Measurements from ENCODE around the gene ZNF396. TPM values are rescaled to one million over a fixed set of nuclear protein-coding genes. Genes with fewer than 3 reads are reported as not detected.

The ZNF396 gene
- total and polyA plus RNA-seq, 8 donors, result 2.4 to 3.9 (median 3.2) TPM

DNA sequence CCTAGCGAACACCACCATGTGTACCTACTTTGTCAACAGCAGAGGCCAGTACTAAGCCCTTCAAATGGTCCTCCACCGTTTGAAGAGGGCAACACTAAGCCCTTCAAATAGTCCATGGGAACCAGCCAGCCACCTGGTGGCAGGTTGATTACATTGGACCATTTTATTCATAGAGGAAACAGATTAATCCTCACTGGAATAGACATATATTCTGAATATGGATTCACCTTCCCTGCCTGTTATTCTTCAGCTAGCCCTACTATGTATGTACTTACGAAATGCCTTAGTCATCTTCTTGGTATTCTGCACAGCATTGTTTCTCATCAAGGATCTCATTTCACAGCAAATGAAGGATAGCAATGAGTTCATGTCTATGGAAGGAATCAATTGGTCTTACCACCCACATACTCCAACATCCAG lies 10.0 kb upstream of the ZNF396 start:
- intact Hi-C loops (cut with DNase I), result loop anchor here in 1 of 2 donors (10.0 kb wide), 1 partner anchor 558 kb away; no protein-coding TSS in a partner anchor
- DNase-seq (no peak), ATAC-seq (peak; percentile 75)
- Histone ChIP-seq H3K4me1 (no peaks in the 10 kb centered on the region), H3K36me3 (no peaks in the 10 kb centered on the region), H3K4me3 (no peak overlapping the region), H3K27me3 (no peaks in the 10 kb centered on the region), H3K27ac (no peak overlapping the region), H3K9me3 (no peaks in the 10 kb centered on the region)
- TF ChIP-seq, protein P1, sequence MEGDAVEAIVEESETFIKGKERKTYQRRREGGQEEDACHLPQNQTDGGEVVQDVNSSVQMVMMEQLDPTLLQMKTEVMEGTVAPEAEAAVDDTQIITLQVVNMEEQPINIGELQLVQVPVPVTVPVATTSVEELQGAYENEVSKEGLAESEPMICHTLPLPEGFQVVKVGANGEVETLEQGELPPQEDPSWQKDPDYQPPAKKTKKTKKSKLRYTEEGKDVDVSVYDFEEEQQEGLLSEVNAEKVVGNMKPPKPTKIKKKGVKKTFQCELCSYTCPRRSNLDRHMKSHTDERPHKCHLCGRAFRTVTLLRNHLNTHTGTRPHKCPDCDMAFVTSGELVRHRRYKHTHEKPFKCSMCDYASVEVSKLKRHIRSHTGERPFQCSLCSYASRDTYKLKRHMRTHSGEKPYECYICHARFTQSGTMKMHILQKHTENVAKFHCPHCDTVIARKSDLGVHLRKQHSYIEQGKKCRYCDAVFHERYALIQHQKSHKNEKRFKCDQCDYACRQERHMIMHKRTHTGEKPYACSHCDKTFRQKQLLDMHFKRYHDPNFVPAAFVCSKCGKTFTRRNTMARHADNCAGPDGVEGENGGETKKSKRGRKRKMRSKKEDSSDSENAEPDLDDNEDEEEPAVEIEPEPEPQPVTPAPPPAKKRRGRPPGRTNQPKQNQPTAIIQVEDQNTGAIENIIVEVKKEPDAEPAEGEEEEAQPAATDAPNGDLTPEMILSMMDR (IDR thresholded peaks at IDR 0.05), result no peak

DNA sequence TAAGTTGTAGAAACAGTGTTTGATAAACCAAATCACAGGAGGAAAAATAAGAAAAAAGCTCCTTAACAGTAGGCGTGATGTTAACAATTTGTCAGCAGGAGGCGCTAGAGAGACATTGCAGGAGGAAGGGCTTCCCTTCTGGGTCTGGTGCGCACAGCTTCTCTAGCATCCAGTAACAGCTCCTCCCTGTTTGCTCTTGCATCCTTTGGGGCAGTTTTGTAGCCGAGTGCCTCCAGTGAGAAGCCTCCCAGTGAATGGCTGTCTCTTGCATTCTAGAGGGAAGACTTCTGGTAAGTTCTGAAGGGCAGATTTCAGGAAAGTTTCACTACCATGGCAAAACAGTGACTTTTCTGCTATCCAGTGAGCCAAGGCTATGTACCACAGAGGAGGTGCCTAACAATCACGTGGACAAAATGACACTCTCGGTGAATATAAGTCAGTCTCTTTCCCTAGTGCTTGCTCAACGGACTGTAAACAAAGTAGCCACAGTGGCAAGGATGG lies 9.5 kb upstream of the ZNF396 start:
- no peaks in the 10 kb centered on the region for H3K9me3 ChIP-seq
- ATAC-seq (peak; percentile 94), DNase-seq (peak in 3 of 4 donors; percentile 58 to 81 (median 69))
- TF ChIP-seq, protein P1 (IDR thresholded peaks at IDR 0.05), result peak; percentile 72 to 80
- no peak overlapping the region for H3K27ac ChIP-seq
- H3K4me1 ChIP-seq, result no peaks in the 10 kb centered on the region
- no peaks in the 10 kb centered on the region for H3K36me3 ChIP-seq
- H3K4me3 ChIP-seq, result no peak overlapping the region
- intact Hi-C loops (cut with DNase I), result loop anchor here in 1 of 2 donors (10.0 kb wide), 1 partner anchor 558 kb away; no protein-coding TSS in a partner anchor
- no peaks in the 10 kb centered on the region for H3K27me3 ChIP-seq

DNA sequence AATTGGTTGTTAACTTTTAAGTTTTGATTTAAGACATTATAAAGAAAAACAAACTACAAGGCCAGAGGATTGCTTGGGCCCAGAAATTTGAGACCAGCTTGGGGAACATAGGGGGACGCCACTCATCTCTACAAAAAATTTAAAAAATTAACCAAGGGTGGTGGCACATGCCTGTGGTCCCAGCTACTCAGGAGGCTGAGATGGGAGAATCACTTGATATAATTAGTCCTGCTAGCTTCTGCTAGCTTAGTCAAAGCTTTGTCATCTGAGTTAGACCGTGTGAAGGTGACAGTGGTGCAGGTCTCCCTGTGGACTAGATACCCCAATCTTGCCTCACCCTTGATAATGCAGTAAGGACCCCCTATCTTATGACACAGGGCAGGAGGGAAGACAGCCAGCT lies 6.0 kb upstream of the ZNF396 start:
- H3K9me3 ChIP-seq, result no peaks in the 10 kb centered on the region
- intact Hi-C loops (cut with DNase I), result loop anchor here in 1 of 2 donors (10.0 kb wide), 1 partner anchor 562 kb away; no protein-coding TSS in a partner anchor
- ATAC-seq (no peak), DNase-seq (no peak)
- no peaks in the 10 kb centered on the region for H3K4me1 ChIP-seq
- H3K27me3 ChIP-seq, result no peaks in the 10 kb centered on the region
- TF ChIP-seq, protein P1 (IDR thresholded peaks at IDR 0.05), result no peak
- no peak overlapping the region for H3K27ac ChIP-seq
- H3K4me3 ChIP-seq, result no peak overlapping the region
- no peaks in the 10 kb centered on the region for H3K36me3 ChIP-seq

DNA sequence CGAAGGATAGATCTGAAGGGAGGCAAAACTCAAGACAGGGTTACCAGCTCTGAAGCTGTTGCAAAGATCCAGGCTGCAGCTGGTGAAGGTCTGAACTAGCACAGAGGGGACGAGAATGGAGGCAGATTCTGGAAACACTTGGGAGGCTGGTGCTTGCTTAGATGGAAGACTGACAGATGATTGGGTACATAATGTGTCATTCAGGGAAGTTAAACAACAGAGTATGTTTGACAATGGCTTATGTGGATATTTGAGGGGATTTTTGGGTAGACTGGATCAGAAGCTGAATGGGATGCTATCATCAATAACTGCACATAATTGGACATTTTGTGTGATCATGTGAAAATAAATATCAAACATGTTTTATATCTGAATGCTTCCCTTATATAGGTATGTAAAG lies 2.3 kb upstream of the ZNF396 start:
- Histone ChIP-seq H3K4me1 (peaks cover 5 to 15% of the 10 kb centered on the region in 2 donors), H3K36me3 (no peaks in the 10 kb centered on the region), H3K27me3 (no peaks in the 10 kb centered on the region), H3K27ac (no peak overlapping the region), H3K4me3 (no peak overlapping the region), H3K9me3 (no peaks in the 10 kb centered on the region)
- TF ChIP-seq, protein P1 (IDR thresholded peaks at IDR 0.05), result no peak
- ATAC-seq (no peak), DNase-seq (no peak)
- intact Hi-C loops (cut with DNase I), result no loop called here

DNA sequence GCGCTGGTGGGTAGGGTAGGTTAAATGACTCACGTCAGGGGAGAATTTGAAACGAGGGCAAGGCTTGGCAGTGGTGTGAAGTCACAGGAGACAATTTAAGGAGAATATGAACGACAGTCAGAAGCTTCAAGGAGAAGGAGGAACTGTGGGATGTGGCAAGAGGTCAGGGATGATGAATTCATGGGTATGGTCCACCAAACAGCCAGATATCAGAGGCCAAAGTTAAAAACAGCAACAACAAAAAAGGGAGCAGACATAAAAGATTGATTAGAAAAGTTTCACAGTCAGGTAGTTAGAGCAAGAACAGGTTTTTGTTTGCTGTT lies 1.4 kb upstream of the ZNF396 start:
- intact Hi-C loops (cut with DNase I), result no loop called here
- no peaks in the 10 kb centered on the region for H3K27me3 ChIP-seq
- no peak overlapping the region for H3K4me3 ChIP-seq
- H3K9me3 ChIP-seq, result no peaks in the 10 kb centered on the region
- no peak overlapping the region for H3K27ac ChIP-seq
- TF ChIP-seq, protein P1 (IDR thresholded peaks at IDR 0.05), result no peak
- no peaks in the 10 kb centered on the region for H3K36me3 ChIP-seq
- ATAC-seq (no peak), DNase-seq (no peak)
- peaks cover 5 to 15% of the 10 kb centered on the region in 2 donors for H3K4me1 ChIP-seq

Data from left lung (tissue), 10 donors.